ENCODE measurements around the gene INAFM2. TPM values are rescaled to one million over a fixed set of nuclear protein-coding genes. Genes with fewer than 3 reads are reported as not detected.
A peak's percentile ranks its signal among the peaks of the same experiment; 100 is the strongest.

INAFM2 gene
- total and polyA plus RNA-seq, 2 experiments from 2014 or later, result 18.1 to 32.7 TPM

- TF ChIP-seq, protein P1, sequence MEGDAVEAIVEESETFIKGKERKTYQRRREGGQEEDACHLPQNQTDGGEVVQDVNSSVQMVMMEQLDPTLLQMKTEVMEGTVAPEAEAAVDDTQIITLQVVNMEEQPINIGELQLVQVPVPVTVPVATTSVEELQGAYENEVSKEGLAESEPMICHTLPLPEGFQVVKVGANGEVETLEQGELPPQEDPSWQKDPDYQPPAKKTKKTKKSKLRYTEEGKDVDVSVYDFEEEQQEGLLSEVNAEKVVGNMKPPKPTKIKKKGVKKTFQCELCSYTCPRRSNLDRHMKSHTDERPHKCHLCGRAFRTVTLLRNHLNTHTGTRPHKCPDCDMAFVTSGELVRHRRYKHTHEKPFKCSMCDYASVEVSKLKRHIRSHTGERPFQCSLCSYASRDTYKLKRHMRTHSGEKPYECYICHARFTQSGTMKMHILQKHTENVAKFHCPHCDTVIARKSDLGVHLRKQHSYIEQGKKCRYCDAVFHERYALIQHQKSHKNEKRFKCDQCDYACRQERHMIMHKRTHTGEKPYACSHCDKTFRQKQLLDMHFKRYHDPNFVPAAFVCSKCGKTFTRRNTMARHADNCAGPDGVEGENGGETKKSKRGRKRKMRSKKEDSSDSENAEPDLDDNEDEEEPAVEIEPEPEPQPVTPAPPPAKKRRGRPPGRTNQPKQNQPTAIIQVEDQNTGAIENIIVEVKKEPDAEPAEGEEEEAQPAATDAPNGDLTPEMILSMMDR (conservative IDR thresholded peaks at IDR 0.05; ENCODE audit: low read depth in 2 of 2), result no peak
- TF ChIP-seq, protein P2, sequence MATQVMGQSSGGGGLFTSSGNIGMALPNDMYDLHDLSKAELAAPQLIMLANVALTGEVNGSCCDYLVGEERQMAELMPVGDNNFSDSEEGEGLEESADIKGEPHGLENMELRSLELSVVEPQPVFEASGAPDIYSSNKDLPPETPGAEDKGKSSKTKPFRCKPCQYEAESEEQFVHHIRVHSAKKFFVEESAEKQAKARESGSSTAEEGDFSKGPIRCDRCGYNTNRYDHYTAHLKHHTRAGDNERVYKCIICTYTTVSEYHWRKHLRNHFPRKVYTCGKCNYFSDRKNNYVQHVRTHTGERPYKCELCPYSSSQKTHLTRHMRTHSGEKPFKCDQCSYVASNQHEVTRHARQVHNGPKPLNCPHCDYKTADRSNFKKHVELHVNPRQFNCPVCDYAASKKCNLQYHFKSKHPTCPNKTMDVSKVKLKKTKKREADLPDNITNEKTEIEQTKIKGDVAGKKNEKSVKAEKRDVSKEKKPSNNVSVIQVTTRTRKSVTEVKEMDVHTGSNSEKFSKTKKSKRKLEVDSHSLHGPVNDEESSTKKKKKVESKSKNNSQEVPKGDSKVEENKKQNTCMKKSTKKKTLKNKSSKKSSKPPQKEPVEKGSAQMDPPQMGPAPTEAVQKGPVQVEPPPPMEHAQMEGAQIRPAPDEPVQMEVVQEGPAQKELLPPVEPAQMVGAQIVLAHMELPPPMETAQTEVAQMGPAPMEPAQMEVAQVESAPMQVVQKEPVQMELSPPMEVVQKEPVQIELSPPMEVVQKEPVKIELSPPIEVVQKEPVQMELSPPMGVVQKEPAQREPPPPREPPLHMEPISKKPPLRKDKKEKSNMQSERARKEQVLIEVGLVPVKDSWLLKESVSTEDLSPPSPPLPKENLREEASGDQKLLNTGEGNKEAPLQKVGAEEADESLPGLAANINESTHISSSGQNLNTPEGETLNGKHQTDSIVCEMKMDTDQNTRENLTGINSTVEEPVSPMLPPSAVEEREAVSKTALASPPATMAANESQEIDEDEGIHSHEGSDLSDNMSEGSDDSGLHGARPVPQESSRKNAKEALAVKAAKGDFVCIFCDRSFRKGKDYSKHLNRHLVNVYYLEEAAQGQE (IDR thresholded peaks at IDR 0.05; ENCODE audit: unreplicated experiment), result no peak
Measured at GRCh38 chr15:40290545-40290917, 33.0 kb upstream of the INAFM2 start (continued).

DNA sequence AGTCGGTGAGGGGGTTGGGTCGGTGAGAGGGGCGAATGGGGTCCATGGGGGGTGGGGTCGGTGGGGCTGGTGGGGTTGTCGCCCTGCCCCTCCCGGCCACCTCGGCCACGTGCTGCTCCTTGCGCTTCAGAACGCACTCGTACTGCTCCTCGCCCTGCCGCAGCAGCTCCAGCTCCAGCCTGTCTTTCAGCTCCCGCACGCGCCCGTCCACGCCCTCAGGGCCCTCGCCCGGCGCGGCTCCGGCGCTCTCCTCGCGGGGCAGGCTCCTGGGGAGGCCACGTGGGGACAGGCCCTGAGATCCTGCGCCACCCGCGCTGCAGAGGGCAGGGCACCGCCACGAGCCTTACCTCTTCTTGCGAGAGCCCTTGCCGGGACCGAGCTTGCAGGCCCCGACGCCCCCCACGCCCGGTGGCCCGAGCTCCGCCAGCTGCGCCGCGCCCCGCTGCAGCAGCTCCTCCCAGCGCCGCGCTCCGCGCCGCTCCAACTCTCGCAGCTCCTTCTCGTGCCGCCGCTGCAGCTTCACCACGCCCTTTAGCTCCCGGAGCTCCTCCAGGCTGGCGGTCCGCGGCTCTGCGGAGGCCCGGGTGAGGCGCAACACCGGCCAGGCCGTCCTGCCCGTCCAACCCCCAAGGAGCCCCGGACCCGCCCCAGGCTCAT is 32.4 kb upstream of the INAFM2 start:
- Histone ChIP-seq H3K27me3 (ENCODE audit: insufficient read depth) (peaks cover 60% of the 10 kb centered on the region), H2AFZ (peak overlapping the region; percentile 86), H3K27ac (ENCODE audit: low read depth) (no peak overlapping the region), H4K20me1 (replicated peaks; ENCODE audit: insufficient read depth) (no peaks in the 10 kb centered on the region), H3K4me3 (peak overlapping the region; percentile 57), H3F3A (replicated peaks; ENCODE audit: low read depth) (no peaks in the 10 kb centered on the region), H3K4me2 (peak overlapping the region; percentile 91), H3K9me2 (ENCODE audit: insufficient read depth) (no peaks in the 10 kb centered on the region), H3K4me1 (ENCODE audit: insufficient read depth) (peaks cover 16% of the 10 kb centered on the region; the same call in 1 of the 2 replicates), H3K79me2 (replicated peaks; ENCODE audit: insufficient read depth) (no peaks in the 10 kb centered on the region), H3K36me3 (ENCODE audit: insufficient read depth) (no peaks in the 10 kb centered on the region)
- Mint-ChIP-seq H3K27ac (no peak overlapping the region), H3K27me3 (ENCODE audit: insufficient read depth, low read depth, poor library complexity) (peaks cover 50% of the 10 kb centered on the region), H3K9me3 (no peaks in the 10 kb centered on the region), H3K4me1 (peaks cover 28% of the 10 kb centered on the region), H3K36me3 (ENCODE audit: low read depth) (no peaks in the 10 kb centered on the region), H3K4me3 (peak overlapping the region; percentile 63; the same call in 2 of the 3 replicates)
- DNase-seq (ENCODE audit: low spot score) (peak; percentile 85), ATAC-seq (peak; percentile 82)
- 0 out of 2 replicates have a peak, but pooled peaks have one; percentile 13 for TF ChIP-seq POLR2AphosphoS5 (IDR thresholded peaks at IDR 0.05; ENCODE audit: low read depth)
- peak; percentile 52 for TF ChIP-seq EZH2 (IDR thresholded peaks at IDR 0.05; ENCODE audit: low read depth, unreplicated experiment)
- TF ChIP-seq, protein P2 (IDR thresholded peaks at IDR 0.05; ENCODE audit: unreplicated experiment), result no peak

Measured in GM23338 (cell line).